NCI-H526 treated with DMSO at 0.1 percent for 48 hours (cell line): ENCODE measurements around the gene CPLANE1.
"Not testable (repeated sequence)": the region's sequence is repeated elsewhere in the genome, so short reads cannot be mapped to it uniquely, and the experiment has no call there.

ENCODE experiments used
- DNase-seq: peaks from one replicate; lab custom pipeline; 2025; lab: John Stamatoyannopoulos, UW

CPLANE1 gene

DNA sequence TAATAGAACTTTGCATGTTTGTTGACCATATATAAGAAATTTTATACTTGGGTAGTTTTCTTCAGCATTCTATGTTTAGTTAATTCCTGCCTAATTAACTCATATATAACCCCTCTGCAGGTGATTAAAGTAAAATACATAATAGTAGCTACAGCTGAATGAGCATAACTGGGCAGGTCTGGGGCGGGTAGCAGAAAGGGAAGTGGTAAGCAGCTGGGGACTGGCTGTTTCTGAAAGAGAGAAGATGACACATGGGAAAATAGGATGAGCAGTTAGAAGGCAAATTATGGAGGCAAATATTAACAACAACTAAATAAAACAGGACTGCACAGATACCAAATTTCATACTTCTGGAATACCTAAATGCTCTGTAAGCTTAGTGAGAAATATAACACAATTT is 128.1 kb downstream of the CPLANE1 start:
- no peak for DNase-seq

DNA sequence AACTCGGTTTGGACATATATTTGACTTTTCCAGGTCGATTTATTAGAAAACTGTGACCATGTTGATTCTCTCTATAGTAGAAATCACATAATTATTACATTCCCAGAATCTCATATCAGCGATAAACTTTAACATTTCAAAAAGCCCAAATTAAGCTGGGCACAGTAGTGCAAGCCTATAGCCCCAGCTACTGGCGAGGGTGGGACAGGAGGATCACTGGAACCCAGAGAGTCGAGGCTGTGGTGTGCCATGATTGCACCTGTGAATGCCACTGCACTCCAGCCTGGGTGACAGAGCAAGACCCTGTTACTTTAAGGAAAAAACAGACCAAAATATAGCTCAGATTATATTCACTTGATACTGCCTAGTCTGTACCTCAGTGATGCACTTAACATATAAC is 128.9 kb downstream of the CPLANE1 start:
- DNase-seq = no peak

DNA sequence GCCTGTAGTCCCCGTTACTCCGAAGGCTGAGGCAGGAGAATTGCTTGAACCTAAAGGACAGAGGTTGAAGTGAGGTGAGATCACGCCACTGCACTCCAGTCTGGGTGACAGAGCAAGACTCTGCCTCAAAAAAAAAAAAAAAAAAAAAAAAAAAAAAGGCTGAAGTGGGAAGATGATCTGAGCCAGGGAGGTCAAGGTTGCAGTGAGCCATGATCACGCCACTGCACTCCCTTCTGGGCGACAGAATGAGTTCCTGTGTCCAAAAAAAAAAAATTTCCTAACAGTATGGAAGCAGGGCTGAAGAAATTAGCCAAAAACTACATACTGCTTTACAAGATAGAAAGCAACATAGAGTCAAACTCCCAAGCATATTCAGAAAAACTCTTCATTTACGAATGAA is 132.8 kb downstream of the CPLANE1 start:
- no peak for DNase-seq

DNA sequence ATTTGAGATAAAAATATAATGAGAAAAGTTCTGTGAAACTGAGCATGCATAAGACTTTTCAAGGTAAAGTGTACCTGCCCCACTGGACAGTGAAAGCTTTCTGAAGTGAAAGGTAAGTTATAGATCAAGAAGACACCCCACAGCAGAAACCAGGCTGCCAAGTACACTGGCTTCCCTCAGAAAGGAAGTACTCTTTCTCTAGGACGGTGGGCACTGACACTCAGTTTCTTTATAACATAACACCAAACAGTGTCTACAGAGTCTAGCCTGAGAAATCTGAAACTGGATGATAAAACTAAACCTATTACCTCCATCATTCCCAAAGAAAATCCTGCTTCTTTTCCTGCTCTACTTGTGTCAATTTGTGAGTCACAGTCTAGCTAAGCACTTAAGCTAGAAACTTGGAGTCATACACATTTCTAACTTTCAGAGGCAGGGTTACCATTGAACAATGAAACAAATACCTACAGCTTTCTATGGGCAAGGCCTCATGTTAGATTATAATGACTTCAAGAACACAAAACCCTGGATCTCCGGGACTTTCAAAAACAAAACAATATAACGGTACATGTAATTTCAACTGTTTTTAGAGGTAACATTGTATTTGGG is 136.7 kb downstream of the CPLANE1 start:
- DNase-seq = no peak

DNA sequence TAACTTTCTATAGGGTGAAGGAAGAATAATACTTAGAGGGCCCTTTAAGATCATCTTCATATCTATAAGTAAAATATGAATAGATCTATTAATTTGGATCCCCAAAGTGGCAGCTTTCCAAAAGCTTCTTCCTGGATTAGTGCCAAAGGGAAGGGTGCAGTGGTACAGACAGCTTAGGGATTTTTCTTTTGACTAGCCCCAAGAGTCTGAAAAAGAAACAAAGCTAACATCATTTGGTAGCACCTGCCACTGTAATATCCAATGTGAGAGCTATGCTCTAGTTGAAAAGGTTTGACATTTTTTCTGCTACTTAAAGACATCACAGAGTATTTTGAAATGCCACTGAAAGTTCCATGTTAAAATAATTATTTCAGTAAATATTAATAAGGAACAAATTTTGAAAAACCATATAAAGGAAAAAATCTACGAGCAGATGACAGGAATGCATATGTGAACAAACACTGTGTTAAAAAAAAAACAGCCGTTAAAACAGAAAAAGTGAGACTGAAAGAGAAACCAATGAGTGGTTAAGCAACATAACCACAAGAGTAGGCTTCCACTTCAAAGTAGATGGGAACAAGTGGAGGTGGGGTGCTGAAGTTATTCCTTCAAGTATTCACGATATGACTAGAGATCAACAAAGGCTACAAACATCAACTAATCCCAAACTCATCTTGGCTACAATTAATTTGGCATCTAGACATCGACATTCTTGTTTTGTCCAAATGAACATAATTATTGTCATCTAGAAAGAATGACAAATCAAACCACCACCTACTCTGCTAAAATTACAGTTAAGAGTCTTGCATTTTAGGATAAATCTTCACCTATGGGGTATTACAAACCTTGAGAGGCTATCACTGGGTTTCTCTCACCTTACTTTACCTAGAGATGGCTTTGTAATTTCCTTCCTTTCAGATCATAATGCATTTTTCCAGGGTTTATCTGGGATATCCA is 137.5 kb downstream of the CPLANE1 start:
- DNase-seq = no peak

DNA sequence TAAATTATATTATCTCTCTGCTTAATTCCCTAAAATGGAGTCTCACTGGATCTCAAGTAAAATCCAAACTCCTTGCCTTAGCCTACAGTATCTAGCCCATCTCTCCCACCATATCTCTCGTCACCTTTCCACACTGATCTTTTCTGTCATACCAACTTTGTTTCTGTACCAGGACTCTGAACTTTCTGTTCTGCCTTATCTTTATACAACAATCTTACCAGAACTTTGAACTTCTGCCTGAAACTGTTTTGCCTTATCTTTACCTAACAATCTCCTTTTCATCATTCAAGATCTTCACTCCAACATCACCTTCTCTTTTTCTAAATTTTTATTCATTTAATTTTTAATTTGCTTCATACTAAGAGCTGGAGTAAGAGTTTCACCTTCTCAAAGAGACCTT is 139.0 kb downstream of the CPLANE1 start:
- no peak for DNase-seq

DNA sequence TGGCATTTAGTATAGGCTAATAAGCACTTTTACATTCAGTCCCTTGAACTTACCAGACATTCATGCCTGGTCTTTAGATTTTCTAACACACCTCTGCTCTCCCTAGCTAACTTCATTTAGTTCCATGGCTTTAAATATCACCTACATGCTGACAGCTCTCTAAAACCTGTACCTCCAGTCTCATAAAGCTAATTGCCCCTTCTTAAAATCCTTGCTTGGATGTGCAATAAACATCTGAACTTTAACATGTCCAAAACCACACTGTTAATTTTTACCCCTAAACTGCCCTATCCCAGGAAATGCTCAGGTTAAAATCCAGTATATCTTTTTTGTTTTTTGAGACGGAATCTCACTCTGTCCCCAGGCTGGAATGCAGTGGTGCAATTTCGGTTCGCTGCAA is 139.8 kb downstream of the CPLANE1 start:
- no peak for DNase-seq

DNA sequence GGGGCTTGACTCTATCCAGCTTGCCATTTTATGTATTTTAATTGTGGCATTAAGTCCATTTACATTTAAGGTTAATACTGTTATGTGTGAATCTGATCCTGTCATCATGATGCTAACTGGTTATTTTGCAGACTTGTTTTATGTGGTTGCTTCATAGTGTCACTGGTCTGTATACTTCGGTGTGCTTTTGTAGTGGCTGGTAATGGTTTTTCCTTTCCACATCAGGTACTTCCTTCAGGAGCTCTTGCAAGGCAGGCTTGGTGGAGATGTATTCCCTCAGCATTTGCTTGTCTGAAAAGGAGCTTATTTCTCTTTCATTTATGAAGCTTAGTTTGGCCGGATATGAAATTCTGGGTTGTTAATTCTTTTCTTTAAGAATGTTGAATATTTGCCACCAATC is 145.9 kb downstream of the CPLANE1 start:
- DNase-seq = no peak

DNA sequence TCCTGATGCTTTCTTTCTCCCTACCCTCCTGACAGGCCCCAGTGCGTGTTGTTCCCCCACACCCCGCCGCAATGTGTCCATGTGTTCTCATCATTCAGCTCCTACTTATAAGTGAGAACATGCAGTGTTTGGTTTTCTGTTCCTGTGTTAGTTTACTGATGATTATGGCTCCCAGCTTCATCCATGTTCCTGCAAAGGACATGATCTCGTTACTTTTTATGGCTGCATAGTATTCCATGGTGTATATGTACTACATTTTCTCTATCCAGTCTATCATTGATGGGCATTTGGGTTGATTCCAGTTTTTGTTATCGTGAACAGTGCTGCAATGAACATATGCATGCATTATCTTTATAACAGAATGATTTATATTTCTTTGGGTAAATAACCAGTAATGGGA is 149.9 kb downstream of the CPLANE1 start:
- DNase-seq = not testable (repeated sequence)

DNA sequence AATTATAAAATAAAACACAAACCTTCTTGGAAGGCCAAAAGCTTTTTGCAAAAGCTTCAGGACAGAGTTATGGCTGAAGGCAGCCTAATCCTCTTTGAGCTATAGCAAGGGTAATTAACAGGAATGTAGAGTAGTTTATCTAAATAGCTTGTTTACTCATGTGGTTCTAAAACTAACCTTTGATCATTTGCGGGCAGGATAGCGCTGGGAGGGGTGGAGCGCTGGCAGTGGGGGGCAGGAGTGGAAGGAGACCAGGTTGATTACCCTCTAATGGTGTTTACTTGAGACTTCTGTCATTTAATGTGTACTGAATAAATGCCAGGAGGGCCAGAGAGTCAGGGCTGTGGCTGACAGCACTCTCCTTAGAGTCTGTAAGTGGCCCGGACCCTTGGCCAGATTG is 155.4 kb downstream of the CPLANE1 start:
- DNase-seq = not testable (repeated sequence)

DNA sequence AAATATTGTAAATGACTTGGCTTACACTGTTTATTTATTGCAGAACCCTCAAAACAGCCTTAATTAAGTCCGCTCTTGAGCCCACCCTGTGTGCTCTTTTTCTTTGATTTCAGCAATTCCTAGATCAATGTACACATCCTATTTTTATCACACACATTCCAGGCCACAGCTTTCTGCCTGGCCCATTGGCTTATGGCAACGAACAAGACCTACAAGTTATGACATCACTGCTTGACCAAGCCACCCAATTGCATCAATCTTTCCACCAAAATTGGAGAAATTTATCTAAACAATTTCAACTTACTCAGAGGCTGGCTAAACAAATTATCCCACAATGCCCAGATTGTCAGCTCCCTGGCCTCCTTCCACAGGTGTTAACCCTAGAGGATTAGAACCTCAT is 158.4 kb downstream of the CPLANE1 start:
- no peak for DNase-seq

DNA sequence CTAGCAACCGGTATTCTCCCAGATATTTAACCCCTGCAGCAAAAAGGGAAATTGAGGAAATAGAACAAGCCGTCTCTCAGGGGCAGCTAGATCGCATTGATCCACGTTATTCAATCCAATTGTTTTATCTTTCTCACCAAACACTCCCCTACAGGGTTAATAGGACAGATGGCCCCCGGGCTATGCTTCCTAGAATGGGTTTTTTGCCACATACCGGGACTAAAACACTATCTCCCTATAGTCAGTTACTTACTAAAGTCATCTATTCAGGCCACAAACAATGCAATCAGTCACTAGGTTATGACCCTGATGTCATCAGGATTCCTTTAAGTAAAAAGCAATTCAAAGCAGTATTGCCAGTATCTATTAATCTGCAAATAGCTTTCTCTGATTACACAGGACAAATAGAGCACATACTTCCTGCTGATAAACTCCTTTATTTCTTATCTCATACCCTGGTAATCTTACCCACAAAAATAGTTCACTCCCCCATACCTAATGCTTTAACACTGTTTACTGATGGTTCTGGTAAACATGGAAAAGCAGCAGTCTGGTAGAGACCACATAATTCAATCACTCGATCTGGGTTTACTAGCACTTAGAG is 159.0 kb downstream of the CPLANE1 start:
- no peak for DNase-seq

DNA sequence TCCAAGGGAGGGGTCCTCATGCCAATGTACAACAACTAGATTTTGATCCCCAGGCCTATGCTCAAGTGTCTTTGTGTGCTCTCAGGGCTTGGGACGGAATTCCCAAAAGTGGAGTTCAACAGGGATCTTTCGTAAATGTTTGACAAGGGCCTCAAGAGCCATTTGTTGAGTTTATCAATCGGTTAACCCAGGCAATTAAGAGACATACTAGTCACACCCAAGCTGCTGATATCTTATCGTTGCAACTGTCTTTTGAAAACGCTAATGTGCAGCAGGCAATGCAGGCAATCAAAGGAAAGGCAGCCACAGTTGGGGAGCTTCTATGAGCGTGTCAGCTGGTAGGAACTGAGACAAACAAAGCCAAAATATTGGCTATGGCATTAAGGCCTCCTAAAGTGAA is 161.2 kb downstream of the CPLANE1 start:
- DNase-seq = no peak

DNA sequence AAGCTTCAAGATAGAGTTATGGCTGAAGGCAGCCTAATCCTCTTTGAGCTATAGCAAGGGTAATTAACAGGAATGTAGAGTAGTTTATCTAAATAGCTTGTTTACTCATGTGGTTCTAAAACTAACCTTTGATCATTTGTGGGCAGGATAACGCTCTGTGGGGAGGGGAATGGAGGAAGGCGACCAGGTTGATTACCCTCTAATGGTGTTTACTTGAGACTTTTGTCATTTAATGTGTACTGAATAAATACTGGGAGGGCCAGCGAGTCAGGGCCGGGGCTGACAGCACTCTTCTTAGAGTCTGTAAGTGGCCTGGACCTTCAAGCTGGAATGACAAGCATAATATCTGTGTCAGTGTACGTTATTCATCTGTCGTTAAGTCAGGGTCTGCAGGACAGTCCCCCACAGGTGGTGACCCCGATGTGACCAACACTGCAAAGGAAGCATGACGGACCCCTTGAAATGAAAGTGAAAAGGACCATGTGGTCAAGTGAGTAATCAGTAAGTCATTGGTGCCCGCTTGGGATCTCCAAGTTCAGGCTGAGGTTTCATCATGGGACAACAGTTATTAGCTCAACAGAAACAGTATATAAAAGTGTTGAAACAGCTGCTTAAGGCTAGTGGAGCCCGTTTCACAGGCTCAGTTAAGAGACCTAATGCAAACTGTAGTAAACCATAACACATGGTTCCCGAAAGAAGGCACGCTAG is 162.6 kb downstream of the CPLANE1 start:
- no peak for DNase-seq

DNA sequence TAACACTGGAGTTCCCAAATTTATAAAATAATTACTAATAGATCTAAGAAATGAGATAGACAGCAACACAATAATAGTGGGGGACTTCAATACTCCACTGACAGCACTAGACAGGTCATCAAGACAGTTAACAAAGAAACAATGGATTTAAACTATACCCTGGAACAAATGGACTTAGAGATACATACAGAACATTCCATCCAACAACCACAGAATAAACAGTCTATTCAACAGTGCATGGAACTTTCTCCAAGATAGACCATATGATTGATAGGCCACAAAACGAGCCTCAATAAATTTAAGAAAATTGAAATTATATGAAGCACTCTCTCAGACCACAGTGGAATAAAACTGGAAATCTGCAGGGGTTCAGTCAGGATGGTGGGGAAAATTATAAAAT is 163.2 kb downstream of the CPLANE1 start:
- not testable (repeated sequence) for DNase-seq

DNA sequence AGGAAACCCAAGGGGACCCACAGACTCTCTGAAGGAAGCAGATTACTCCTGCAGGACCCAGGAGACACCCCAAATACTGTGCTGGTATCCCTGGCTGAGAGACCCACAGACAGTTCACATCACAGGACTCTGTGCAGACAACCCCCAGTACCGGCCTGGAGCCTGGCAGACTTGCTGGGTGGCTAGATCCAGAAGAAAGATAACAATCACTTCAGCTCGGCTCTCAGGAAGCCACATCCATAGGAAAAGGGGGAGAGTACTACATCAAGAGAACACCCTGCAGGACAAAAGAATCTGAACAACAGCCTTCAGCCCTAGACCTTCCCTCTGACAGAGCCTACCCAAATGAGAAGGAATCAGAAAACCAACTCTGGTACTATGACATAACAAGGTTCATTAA is 166.2 kb downstream of the CPLANE1 start:
- not testable (repeated sequence) for DNase-seq

DNA sequence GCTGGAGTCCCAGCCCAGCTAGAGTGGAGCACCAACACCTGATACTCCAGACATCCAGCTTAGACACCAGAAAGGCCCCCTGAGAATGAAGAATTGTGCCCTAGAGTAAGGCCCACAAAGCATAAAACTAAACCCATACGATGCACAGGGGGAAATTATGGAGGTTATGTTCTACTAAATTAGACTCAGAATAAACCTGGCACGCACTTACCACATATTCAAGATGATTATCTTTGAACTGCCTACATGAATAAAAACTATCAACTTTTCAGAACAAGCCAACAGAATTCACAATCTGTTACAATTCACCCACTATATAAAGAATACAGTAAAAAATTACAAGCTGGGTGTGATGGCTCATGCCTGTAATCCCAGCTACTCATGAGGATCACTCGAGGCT is 168.5 kb downstream of the CPLANE1 start:
- no peak for DNase-seq

DNA sequence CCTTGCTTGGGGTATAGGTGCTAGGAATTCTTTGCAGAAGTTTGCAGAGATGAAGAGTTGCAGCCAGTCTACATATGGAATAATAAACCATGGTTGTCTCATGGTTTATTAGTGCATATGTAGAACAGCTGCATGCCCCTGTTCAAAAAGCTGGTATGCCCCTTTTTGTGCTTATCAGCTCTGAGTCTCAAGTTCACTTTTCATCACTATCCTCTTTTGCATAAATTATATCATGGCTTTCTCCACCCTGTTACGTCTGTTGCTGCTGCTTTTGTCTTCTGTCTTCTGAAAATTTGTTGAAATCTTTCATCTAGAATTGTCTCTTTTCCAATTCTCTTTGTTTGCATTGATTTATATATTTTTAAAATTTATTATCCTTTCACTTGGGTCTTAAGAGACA is 172.0 kb downstream of the CPLANE1 start:
- peak; percentile 33 for DNase-seq

DNA sequence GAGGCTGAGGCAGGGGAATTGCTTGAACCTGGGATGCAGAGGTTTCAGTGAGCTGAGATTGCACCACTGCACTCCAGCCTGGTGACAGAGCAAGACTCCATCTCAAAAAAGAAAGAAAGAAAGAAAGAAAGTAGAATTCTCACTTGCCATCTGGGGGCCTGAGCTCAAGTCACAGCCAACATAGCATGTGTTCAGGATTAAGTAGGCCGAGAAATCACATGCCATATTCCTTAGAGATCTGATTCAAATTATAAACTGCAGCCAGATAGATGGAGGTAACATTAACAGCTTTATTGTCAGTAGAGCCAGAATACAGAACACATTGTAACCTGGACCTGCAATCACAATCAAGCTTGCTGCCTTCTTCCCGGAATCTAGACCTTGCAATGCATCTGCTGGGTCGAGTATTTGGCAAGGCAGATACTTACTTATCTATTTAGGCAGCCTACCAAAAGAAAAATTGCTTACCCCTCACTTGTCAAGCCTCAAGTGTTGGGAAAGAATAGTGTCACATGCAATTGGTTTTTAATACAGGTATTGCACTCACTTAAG is 173.7 kb downstream of the CPLANE1 start:
- DNase-seq = no peak

DNA sequence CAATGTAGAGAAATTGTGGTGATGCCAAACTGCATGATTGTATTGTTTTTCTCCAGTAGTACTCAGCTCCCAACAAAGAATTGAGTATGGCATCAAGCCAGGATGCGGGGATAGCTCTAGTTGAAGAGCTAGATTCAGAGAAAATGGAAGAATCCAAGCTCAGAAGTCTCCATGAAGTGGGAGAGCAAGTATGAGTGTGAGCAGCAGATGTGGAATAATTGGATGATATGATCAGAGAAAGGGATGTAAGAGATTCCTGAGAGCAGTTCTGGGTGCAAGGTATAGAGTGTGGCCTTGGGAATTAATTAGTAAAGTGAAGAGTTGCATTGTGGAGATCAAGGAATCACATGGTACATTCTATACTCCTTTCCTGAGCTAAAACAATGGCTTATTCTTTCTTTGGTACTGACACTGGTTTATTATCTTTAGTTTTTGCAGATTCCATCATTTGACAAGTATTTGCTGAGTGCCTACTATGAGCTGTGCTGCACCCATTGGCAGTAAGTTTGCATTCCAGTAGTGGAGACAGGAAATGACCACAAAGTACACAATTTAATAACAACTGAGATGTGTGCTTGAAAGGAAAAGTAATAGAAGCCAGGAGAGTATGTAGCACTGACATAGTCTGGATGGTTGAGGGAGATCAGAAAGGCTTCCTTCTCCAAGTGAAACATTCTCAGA is 177.1 kb downstream of the CPLANE1 start:
- DNase-seq = no peak

DNA sequence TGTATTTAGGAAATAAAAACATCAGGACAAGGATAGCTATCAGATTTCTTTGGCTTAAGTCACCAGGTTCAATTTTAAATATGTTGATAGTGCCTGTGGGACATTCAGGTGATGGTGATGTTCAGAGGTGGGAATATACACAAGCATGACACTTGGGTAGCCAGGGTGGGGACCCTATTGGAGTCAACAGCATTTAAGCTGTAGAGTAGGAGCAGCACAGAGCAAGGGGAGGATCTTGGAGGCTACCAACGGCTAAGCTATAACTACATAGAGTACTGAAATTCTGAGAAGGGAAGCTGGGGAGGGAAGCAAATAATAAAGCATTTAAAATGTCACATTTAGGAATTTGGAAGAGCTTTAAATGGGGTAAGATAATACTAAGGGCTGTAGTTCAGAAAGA is 177.7 kb downstream of the CPLANE1 start:
- no peak for DNase-seq

DNA sequence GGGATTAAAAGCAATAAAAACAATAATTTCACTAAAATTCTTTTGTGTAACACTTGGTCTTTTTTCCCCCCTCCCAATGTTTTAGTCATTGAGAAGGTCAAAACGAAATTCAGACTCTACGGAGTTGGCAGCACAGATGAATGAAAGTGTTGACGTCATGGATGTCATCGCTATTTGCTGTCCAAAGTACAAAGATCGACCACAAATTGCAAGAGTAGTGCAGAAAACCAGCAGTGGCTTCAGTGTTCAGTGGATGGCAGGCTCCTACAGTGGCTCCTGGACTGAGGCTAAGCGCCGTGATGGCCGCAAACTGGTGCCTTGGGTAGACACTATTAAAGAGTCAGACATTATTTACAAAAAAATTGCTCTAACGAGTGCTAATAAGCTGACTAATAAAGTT is 184.7 kb downstream of the CPLANE1 start:
- no peak for DNase-seq
